H1 (cell line): ENCODE results near the gene HERC3. TPM values are rescaled to one million over a fixed set of nuclear protein-coding genes. Genes with fewer than 3 reads are reported as not detected.

ENCODE experiments used
- CTCF ChIA-PET: fragments of 300-600 bp; sonication (Branson Sonifier 250); formaldehyde crosslinking; loops from one replicate; lab custom pipeline; 2021; ENCODE audit not compliant: partially characterized antibody; lab: Charles Lee
- POLR2A ChIA-PET: fragments of 300-600 bp; sonication (Branson Sonifier 250); formaldehyde crosslinking; loops from one replicate; lab custom pipeline; 2021; ENCODE audit warnings: inconsistent platforms; ENCODE audit not compliant: partially characterized antibody; lab: Charles Lee
- DNase-seq, 2 experiments: peaks; one replicate each; pipeline versions ENCODE4 v3.0.0 to v3.0.0-alpha.2; 2010 to 2022; ENCODE audit warnings: low spot score in 2 of 2, low read depth in 1 of 2, mixed read lengths in 1 of 2
- FAIRE-seq: peaks from 2 replicates; lab custom pipeline; 2011; peaks lifted over from hg19 to GRCh38; lab: Jason Lieb, UNC
- H2AFZ ChIP-seq: 2 replicates; pipeline ENCODE4 v1.8.1; 2012; ENCODE audit warnings: low read length, inconsistent platforms
- H2AK5ac ChIP-seq: 2 replicates; pipeline ENCODE4 v1.6.1; 2013; ENCODE audit warnings: low read depth, low read length
- H2BK120ac ChIP-seq: replicated peaks from 2 replicates; pipeline ENCODE3; 2013; ENCODE audit warnings: low read depth, low read length, inconsistent platforms
- H2BK12ac ChIP-seq: 2 replicates; pipeline ENCODE4 v1.6.1; 2013; ENCODE audit warnings: low read depth, low read length
- H2BK15ac ChIP-seq: 2 replicates; pipeline ENCODE4 v1.6.1; 2013; ENCODE audit warnings: low read length
- H2BK20ac ChIP-seq: 2 replicates; pipeline ENCODE4 v1.6.1; 2013; ENCODE audit warnings: low read length
- H2BK5ac ChIP-seq: 2 replicates; pipeline ENCODE4 v1.6.1; 2013; ENCODE audit warnings: low read depth, low read length
- H3K14ac ChIP-seq: 2 replicates; pipeline ENCODE4 v1.6.1; 2013; ENCODE audit warnings: inconsistent platforms; ENCODE audit not compliant: insufficient read length
- H3K18ac ChIP-seq: 2 replicates; pipeline ENCODE4 v1.6.1; 2013; ENCODE audit warnings: low read length; ENCODE audit errors: extremely low read depth
- H3K23ac ChIP-seq: 2 replicates; pipeline ENCODE4 v1.6.1; 2013; ENCODE audit warnings: inconsistent platforms; ENCODE audit not compliant: insufficient read length
- H3K23me2 ChIP-seq: 2 replicates; pipeline ENCODE4 v1.6.1; 2013; ENCODE audit warnings: low read depth, low read length
- H3K27ac ChIP-seq: 2 replicates; pipeline ENCODE4 v1.6.1; 2011; ENCODE audit warnings: low read depth, low read length, inconsistent platforms
- H3K27me3 ChIP-seq, 4 experiments: replicated peaks in 1 of 4; 1 replicate in 1 of 4; 2 replicates in 3 of 4; pipeline versions ENCODE4 v1.6.1 to v1.8.1; 2011 to 2013; ENCODE audit warnings: low read length in 3 of 4, mild to moderate bottlenecking in 3 of 4, inconsistent platforms in 2 of 4, mixed read lengths in 2 of 4, moderate library complexity in 1 of 4; ENCODE audit not compliant: control insufficient read depth in 3 of 4, insufficient read depth in 3 of 4; ENCODE audit errors: extremely low read depth in 1 of 4
- H3K36me3 ChIP-seq, 4 experiments: 2 replicates each; pipeline versions ENCODE4 v1.6.1 to v1.8.1; 2011 to 2013; ENCODE audit warnings: mild to moderate bottlenecking in 4 of 4, low read length in 3 of 4, moderate library complexity in 2 of 4, control low read depth in 1 of 4, inconsistent platforms in 1 of 4; ENCODE audit not compliant: insufficient read depth in 4 of 4, control insufficient read depth in 2 of 4
- H3K4ac ChIP-seq: replicated peaks from 2 replicates; pipeline ENCODE3; 2013; ENCODE audit warnings: low read length, low read depth, mixed read lengths, inconsistent platforms; ENCODE audit not compliant: insufficient read length
- H3K4me1 ChIP-seq, 4 experiments: replicated peaks in 1 of 4; 1 replicate in 1 of 4; 2 replicates in 3 of 4; pipeline versions ENCODE4 v1.6.1 to v1.8.1; 2011 to 2013; ENCODE audit warnings: low read length in 3 of 4, inconsistent platforms in 2 of 4, mixed read lengths in 1 of 4; ENCODE audit not compliant: insufficient read depth in 4 of 4, control insufficient read depth in 3 of 4
- H3K4me2 ChIP-seq, 2 experiments: 2 replicates each; pipeline versions ENCODE4 v1.6.1 to v1.8.1; 2011 to 2013; ENCODE audit warnings: low read depth in 2 of 2, low read length in 2 of 2, control low read depth in 1 of 2, inconsistent platforms in 1 of 2, mild to moderate bottlenecking in 1 of 2; ENCODE audit not compliant: insufficient read depth in 1 of 2
- H3K4me3 ChIP-seq, 4 experiments: fragments of 200-600, 300-600 bp in 1 of 4; sonication (generic), shearing (Covaris generic), sonication (Bioruptor Twin) in 1 of 4; 2 replicates each; pipeline versions ENCODE4 v1.5.1 to v1.8.1; 2011 to 2016; ENCODE audit warnings: low read length in 4 of 4, low read depth in 3 of 4, control low read depth in 2 of 4, inconsistent platforms in 2 of 4, mild to moderate bottlenecking in 2 of 4, mixed read lengths in 1 of 4, moderate library complexity in 1 of 4; ENCODE audit not compliant: insufficient read depth in 2 of 4; ENCODE audit errors: extremely low read depth in 1 of 4
- H3K56ac ChIP-seq: replicated peaks from 2 replicates; pipeline ENCODE3; 2013; ENCODE audit warnings: low read depth, mild to moderate bottlenecking, mixed read lengths, low read length, inconsistent platforms; ENCODE audit not compliant: insufficient read length
- H3K79me1 ChIP-seq: 2 replicates; pipeline ENCODE4 v1.6.1; 2013; ENCODE audit warnings: low read depth, low read length, control low read depth
- H3K79me2 ChIP-seq, 2 experiments: 2 replicates each; pipeline versions ENCODE4 v1.6.1 to v1.8.1; 2012 to 2013; ENCODE audit warnings: low read length in 2 of 2, mild to moderate bottlenecking in 2 of 2, inconsistent platforms in 1 of 2; ENCODE audit not compliant: insufficient read depth in 2 of 2, control insufficient read depth in 1 of 2
- H3K9ac ChIP-seq, 4 experiments: replicated peaks in 1 of 4; 1 replicate in 1 of 4; 2 replicates in 3 of 4; pipeline versions ENCODE4 v1.6.1 to v1.8.1; 2011 to 2013; ENCODE audit warnings: low read depth in 3 of 4, low read length in 3 of 4, control low read depth in 2 of 4, mild to moderate bottlenecking in 2 of 4, moderate library complexity in 2 of 4, inconsistent platforms in 1 of 4; ENCODE audit errors: extremely low read depth in 1 of 4
- H3K9me3 ChIP-seq, 2 experiments: 2 replicates each; pipeline versions ENCODE4 v1.6.1 to v1.8.1; 2012 to 2013; ENCODE audit warnings: mild to moderate bottlenecking in 2 of 2, moderate library complexity in 2 of 2, control low read depth in 1 of 2, inconsistent platforms in 1 of 2, low read depth in 1 of 2, low read length in 1 of 2, mixed read lengths in 1 of 2; ENCODE audit not compliant: insufficient read depth in 2 of 2
- H4K20me1 ChIP-seq, 2 experiments: replicated peaks in 1 of 2; 2 replicates each; pipeline versions ENCODE3 to v1.8.1; 2011 to 2013; ENCODE audit warnings: inconsistent platforms in 2 of 2, low read length in 2 of 2, mild to moderate bottlenecking in 1 of 2; ENCODE audit not compliant: insufficient read depth in 2 of 2, control insufficient read depth in 1 of 2
- H4K5ac ChIP-seq: 2 replicates; pipeline ENCODE4 v1.6.1; 2013; ENCODE audit warnings: low read length, low read depth, mixed read lengths, inconsistent platforms; ENCODE audit not compliant: insufficient read length
- H4K8ac ChIP-seq: 2 replicates; pipeline ENCODE4 v1.8.0; 2013; ENCODE audit warnings: mild to moderate bottlenecking, moderate library complexity, low read length, inconsistent platforms; ENCODE audit not compliant: insufficient read depth; ENCODE audit errors: extremely low read depth
- H4K91ac ChIP-seq: replicated peaks from 2 replicates; pipeline ENCODE3; 2013; ENCODE audit warnings: low read length, mixed read lengths, inconsistent platforms; ENCODE audit not compliant: insufficient read length
- BRCA1 ChIP-seq: IDR thresholded peaks from 2 replicates; pipeline ENCODE4 v1.6.1; 2012; ENCODE audit warnings: low read depth, low read length, improper control_type of control experiment
- CHD2 ChIP-seq: IDR thresholded peaks from 2 replicates; pipeline ENCODE4 v1.6.1; 2012; ENCODE audit warnings: low read length, improper control_type of control experiment
- CREB1 ChIP-seq: IDR thresholded peaks from 2 replicates; pipeline ENCODE4 v1.6.1; 2012; ENCODE audit warnings: inconsistent platforms
- EZH2 ChIP-seq: fragments of 200-600 bp; sonication (generic); IDR thresholded peaks from 2 replicates; pipeline ENCODE4 v1.7.1; 2012; ENCODE audit warnings: low read depth, mild to moderate bottlenecking, moderate library complexity, low read length, inconsistent platforms; ENCODE audit not compliant: severe bottlenecking
- POLR2A ChIP-seq, 2 experiments: IDR thresholded peaks; 1 replicate in 1 of 2; 2 replicates in 1 of 2; pipeline ENCODE4 v1.6.1; 2011; ENCODE audit warnings: low read depth in 2 of 2, low read length in 2 of 2, mild to moderate bottlenecking in 2 of 2; ENCODE audit errors: control extremely low read depth in 1 of 2
- POU5F1 ChIP-seq: IDR thresholded peaks from 2 replicates; pipeline ENCODE4 v1.6.1; 2011; ENCODE audit warnings: low read depth, mild to moderate bottlenecking, low read length, moderate library complexity
- RAD21 ChIP-seq, 2 experiments: IDR thresholded peaks in 1 of 2; conservative IDR thresholded peaks in 1 of 2; 2 replicates each; pipeline ENCODE4 v1.6.1; 2011; ENCODE audit warnings: low read depth in 2 of 2, low read length in 2 of 2, improper control_type of control experiment in 1 of 2, inconsistent platforms in 1 of 2, mild to moderate bottlenecking in 1 of 2, moderate library complexity in 1 of 2
- SRF ChIP-seq: IDR thresholded peaks from 2 replicates; pipeline ENCODE4 v1.6.1; 2011; ENCODE audit warnings: mild to moderate bottlenecking, low read depth, low read length, moderate library complexity
- WGBS, 2 experiments: shearing (Covaris generic) in 1 of 2; methylation state at CpG; one replicate each; pipeline versions ENCODE4 v1.1.6 to v1.1.7; 2013 to 2015; ENCODE audit warnings: low lambda C conversion rate in 2 of 2, mixed read lengths in 2 of 2, inconsistent platforms in 1 of 2, low coverage in 1 of 2, missing lambda C conversion rate in 1 of 2; ENCODE audit not compliant: insufficient replicate concordance in 2 of 2, insufficient coverage in 1 of 2, insufficient read length in 1 of 2; ENCODE audit errors: extremely low coverage in 1 of 2, missing lambda C conversion rate in 1 of 2; 5-methylcytosine and 5-hydroxymethylcytosine counted together
- polyA plus RNA-seq, 7 experiments: library from polyadenylated mRNA; depleted of rRNA in 3 of 7; stranded (reverse) in 5 of 7; unstranded in 2 of 7; fragments of >200 nt in 5 of 7; fragments of 200-250 nt in 2 of 7; gene quantifications; 1 replicate in 5 of 7; 2 replicates in 1 of 7; 4 replicates in 1 of 7; pipeline versions ENCODE4 v1.2.1 to v1.2.3, GENCODE V29; 2011 to 2013; ENCODE audit warnings: missing spikeins in 2 of 7, mixed read lengths in 2 of 7
- total RNA-seq: library from RNA; stranded (reverse); fragmentation: NEBNext Ultra II Directional; extraction: Animal tissue kit (Norgen Biotek cat#: 25700); gene quantifications from 2 replicates; pipeline ENCODE4 v1.2.1, GENCODE V29; 2021
- TF ChIP-seq, protein P1 (sequence below), 3 experiments: IDR thresholded peaks; 1 replicate in 2 of 3; 2 replicates in 1 of 3; pipeline versions ENCODE4 v1.5.1 to v1.6.1; 2011; ENCODE audit warnings: low read length in 3 of 3, mild to moderate bottlenecking in 3 of 3, inconsistent platforms in 2 of 3, low read depth in 1 of 3, moderate library complexity in 1 of 3; ENCODE audit not compliant: insufficient read depth in 1 of 3; ENCODE audit errors: control extremely low read depth in 1 of 3

HERC3 gene
- total and polyA plus RNA-seq, 2 of the 8 experiments (the other 6 are each of a cell fraction or from before 2014, with no cell fraction given): 1.4 to 5.7 TPM

DNA sequence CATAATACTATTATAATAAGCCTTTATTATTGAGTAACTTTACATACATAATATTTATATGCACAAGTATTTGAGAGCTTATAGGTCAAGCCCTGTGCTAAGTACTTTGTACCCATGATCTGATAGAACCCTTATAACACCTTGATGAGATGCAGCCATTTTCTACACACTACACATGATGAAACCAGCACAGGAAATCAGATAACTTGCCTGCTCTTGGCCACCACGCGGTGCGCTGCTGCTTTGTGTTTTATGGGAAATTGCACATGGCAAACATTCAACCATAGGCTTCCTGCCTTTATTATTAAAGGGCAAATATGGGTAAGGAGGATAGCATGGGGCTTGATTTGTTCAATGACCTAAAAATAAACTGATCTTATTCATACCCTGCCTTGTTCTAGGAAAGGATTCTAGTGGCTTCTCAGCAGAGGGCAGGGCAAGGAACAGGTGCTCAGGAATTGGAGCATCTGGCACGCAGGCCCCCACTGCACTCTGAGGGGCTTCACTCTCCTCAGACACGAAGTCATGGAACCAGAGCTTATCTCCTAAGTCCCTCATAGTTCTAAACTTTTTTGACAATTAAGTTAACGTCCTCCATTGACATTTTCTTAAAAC lies 137.0 kb downstream of the HERC3 start:
- H2BK20ac ChIP-seq: no peak overlapping the region
- H3K36me3 ChIP-seq: peaks cover 2 to 12% (median 7%) of the 10 kb centered on the region in 4 experiments; a peak in 6 of 8 replicates
- H3K9ac ChIP-seq: no peak overlapping the region
- POLR2A ChIA-PET: no interaction called here
- H3K14ac ChIP-seq: no peak overlapping the region
- WGBS, 2 experiments: 95% methylated on average over 6 of the region's 6 CpGs; no CpG with 5 or more reads in 1 of the 2 experiments
- no peak overlapping the region for H2BK15ac ChIP-seq
- CTCF ChIA-PET: interaction anchor here (0.8 to 2.2 kb wide), 2 partner anchors 8 to 11 kb away, joined by 3 to 6 read pairs; no protein-coding TSS in a partner anchor
- H3K4ac ChIP-seq: no peak overlapping the region
- no peak overlapping the region for H2AFZ ChIP-seq
- no peak overlapping the region for H4K5ac ChIP-seq
- H3K4me1 ChIP-seq: peaks cover 0 to 4% (median 1%) of the 10 kb centered on the region in 4 experiments; a peak in 2 of 7 replicates
- H2BK120ac ChIP-seq: no peak overlapping the region
- H3K9me3 ChIP-seq: no peaks in the 10 kb centered on the region
- H3K23ac ChIP-seq: no peak overlapping the region
- H4K8ac ChIP-seq: no peak overlapping the region
- FAIRE-seq (no peak), DNase-seq (no peak)
- H2BK5ac ChIP-seq: no peak overlapping the region
- H3K79me2 ChIP-seq: no peaks in the 10 kb centered on the region
- no peaks in the 10 kb centered on the region for H4K20me1 ChIP-seq
- no peak overlapping the region for H3K27ac ChIP-seq
- no peak overlapping the region for H3K56ac ChIP-seq
- no peak overlapping the region for H4K91ac ChIP-seq
- no peak overlapping the region for H3K18ac ChIP-seq
- no peak overlapping the region for H3K4me3 ChIP-seq
- no peak overlapping the region for H3K4me2 ChIP-seq
- H3K27me3 ChIP-seq: no peaks in the 10 kb centered on the region
- no peak overlapping the region for H2BK12ac ChIP-seq
- H3K79me1 ChIP-seq: no peaks in the 10 kb centered on the region
- H3K23me2 ChIP-seq: no peaks in the 10 kb centered on the region
- H2AK5ac ChIP-seq: no peak overlapping the region
- no peak for TF ChIP-seq BRCA1
- TF ChIP-seq SRF: no peak
- no peak for TF ChIP-seq EZH2
- no peak for TF ChIP-seq CREB1
- no peak for TF ChIP-seq RAD21 (IDR thresholded peaks at IDR 0.05 in 1 of 2, conservative IDR thresholded peaks at IDR 0.05 in 1 of 2; ENCODE audit: low read depth in 2 of 2, low read length in 2 of 2)
- TF ChIP-seq CHD2: no peak
- no peak for TF ChIP-seq POU5F1
- TF ChIP-seq, protein P1, sequence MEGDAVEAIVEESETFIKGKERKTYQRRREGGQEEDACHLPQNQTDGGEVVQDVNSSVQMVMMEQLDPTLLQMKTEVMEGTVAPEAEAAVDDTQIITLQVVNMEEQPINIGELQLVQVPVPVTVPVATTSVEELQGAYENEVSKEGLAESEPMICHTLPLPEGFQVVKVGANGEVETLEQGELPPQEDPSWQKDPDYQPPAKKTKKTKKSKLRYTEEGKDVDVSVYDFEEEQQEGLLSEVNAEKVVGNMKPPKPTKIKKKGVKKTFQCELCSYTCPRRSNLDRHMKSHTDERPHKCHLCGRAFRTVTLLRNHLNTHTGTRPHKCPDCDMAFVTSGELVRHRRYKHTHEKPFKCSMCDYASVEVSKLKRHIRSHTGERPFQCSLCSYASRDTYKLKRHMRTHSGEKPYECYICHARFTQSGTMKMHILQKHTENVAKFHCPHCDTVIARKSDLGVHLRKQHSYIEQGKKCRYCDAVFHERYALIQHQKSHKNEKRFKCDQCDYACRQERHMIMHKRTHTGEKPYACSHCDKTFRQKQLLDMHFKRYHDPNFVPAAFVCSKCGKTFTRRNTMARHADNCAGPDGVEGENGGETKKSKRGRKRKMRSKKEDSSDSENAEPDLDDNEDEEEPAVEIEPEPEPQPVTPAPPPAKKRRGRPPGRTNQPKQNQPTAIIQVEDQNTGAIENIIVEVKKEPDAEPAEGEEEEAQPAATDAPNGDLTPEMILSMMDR (IDR thresholded peaks at IDR 0.05; ENCODE audit: control extremely low read depth in 1 of 3, insufficient read depth in 1 of 3, low read depth in 1 of 3, low read length in 3 of 3): no peak
- no peak for TF ChIP-seq POLR2A (IDR thresholded peaks at IDR 0.05; ENCODE audit: control extremely low read depth in 1 of 2, low read depth in 2 of 2, low read length in 2 of 2)
